Lung (tissue), 12 donors: ENCODE results near the gene RSPH6A. TPM values are rescaled to one million over a fixed set of nuclear protein-coding genes. Genes with fewer than 3 reads are reported as not detected.

ENCODE experiments used
- ATAC-seq: fragments of 200-7000 bp; cut with Tn5 transposase; one replicate; pipeline ENCODE4 v1.9.1; 2020; ENCODE audit warnings: moderate number of reproducible peaks; ENCODE audit not compliant: insufficient read depth, low FRiP score
- DNase-seq, 3 donors: peaks; one replicate each; pipeline ENCODE4 v3.0.0-alpha.2; 2013 to 2017
- H3K27ac ChIP-seq, 2 donors: one replicate each; pipeline ENCODE4 v1.5.1; 2013; ENCODE audit warnings: mild to moderate bottlenecking in 2 of 2, moderate library complexity in 2 of 2, control low read depth in 1 of 2, inconsistent platforms in 1 of 2, low read depth in 1 of 2, low read length in 1 of 2
- H3K27me3 ChIP-seq, 3 donors: one replicate each; pipeline ENCODE4 v1.5.1; 2013; ENCODE audit warnings: low read length in 2 of 3; ENCODE audit not compliant: control insufficient read depth in 3 of 3, insufficient read depth in 3 of 3
- H3K36me3 ChIP-seq, 4 donors: one replicate each; pipeline ENCODE4 v1.5.1; 2013; ENCODE audit warnings: low read length in 4 of 4, mild to moderate bottlenecking in 1 of 4, moderate library complexity in 1 of 4; ENCODE audit not compliant: control insufficient read depth in 4 of 4, insufficient read depth in 4 of 4
- H3K4me1 ChIP-seq, 5 donors: one replicate each; pipeline ENCODE4 v1.5.1; 2013; ENCODE audit warnings: low read length in 5 of 5, mild to moderate bottlenecking in 2 of 5, moderate library complexity in 1 of 5; ENCODE audit not compliant: control insufficient read depth in 5 of 5, insufficient read depth in 5 of 5
- H3K4me3 ChIP-seq: one replicate; pipeline ENCODE4 v1.5.1; 2013; ENCODE audit warnings: mild to moderate bottlenecking, control low read depth, moderate library complexity
- H3K9ac ChIP-seq, 2 donors: one replicate each; pipeline ENCODE4 v1.5.1; 2013; ENCODE audit warnings: low read length in 2 of 2, control low read depth in 1 of 2; ENCODE audit not compliant: insufficient read depth in 1 of 2
- H3K9me3 ChIP-seq, 4 donors: one replicate each; pipeline ENCODE4 v1.5.1; 2013; ENCODE audit warnings: low read length in 3 of 4, mild to moderate bottlenecking in 1 of 4, moderate library complexity in 1 of 4; ENCODE audit not compliant: control insufficient read depth in 4 of 4, insufficient read depth in 3 of 4
- WGBS, 2 donors: extraction: QIAGEN DNeasy Blood & Tissue Kit; methylation state at CpG; one replicate each; pipeline ENCODE4 v1.1.7; 2013; 5-methylcytosine and 5-hydroxymethylcytosine counted together
- polyA plus RNA-seq, 2 donors: library from polyadenylated mRNA; stranded (reverse); fragments of 200-250 nt; gene quantifications; one replicate each; pipeline ENCODE4 v1.2.1, GENCODE V29; 2013
- total RNA-seq, 2 donors: library from RNA; depleted of rRNA in 1 of 2; stranded (reverse); fragments of >200 nt in 1 of 2; gene quantifications; one replicate each; pipeline ENCODE4 v1.2.1, GENCODE V29; 2014 to 2021
- TF ChIP-seq, protein P1 (sequence below): IDR thresholded peaks from 2 replicates; pipeline ENCODE4 v1.5.1; 2012; ENCODE audit warnings: mild to moderate bottlenecking; ENCODE audit errors: control extremely low read depth, extremely low read depth
- donor health status: control.
- donor health status: control.
- donor health status: Bipolar disorder and iron deficiency.
- donor health status: healthy.
- donor health status: DM: yes; HTN: yes; CAD: no.

Gene RSPH6A
- total and polyA plus RNA-seq, 4 donors = 0.06 to 0.34 TPM; not detected in 2

DNA sequence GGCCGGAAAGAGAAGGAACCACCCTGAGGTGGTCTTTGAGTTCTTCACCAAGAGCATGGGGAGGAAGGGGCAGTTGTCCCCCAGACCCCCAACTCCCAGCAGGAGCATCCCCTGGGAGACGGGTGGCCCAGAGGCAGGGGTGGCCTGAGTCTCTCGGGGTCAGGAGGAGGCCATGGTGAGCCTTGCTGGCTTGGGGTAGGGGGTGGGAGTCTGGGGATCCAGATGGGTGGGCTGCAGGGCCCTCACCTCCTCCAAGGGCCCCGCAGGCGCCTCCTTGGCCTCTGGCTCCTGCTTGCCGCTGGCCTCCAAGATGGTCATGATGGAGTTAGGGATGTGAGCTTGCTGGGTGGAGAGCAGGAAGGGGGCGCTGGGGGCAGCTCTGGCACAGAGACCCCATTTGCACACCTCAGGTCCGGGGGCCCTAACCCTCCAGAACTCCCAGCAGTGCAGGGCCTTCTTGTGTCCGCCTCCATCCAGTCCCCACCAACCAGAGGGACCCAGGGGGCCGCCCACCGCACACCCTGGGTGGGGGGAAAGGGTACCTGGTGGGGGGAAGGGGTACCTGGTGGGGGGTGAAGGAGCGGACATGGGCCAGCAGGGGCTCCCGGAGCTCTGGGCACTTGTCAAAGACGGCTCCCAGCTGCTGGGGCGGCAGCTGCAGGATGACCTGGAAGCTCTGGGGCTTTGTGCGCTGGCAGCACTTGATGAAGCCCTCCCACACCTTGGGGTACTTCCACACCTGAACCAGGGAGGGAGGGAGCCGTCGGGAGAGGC is 1.3 kb upstream of the RSPH6A start:
- DNase-seq (no peak), ATAC-seq (no peak)
- Histone ChIP-seq H3K27ac (peak overlapping the region in 1 of 2 donors; percentile 33), H3K4me3 (no peak overlapping the region), H3K27me3 (no peaks in the 10 kb centered on the region), H3K4me1 (peaks cover 0 to 15% (median 0%) of the 10 kb centered on the region in 5 donors), H3K9me3 (no peaks in the 10 kb centered on the region), H3K9ac (no peak overlapping the region), H3K36me3 (peaks cover 0 to 26% (median 5%) of the 10 kb centered on the region in 4 donors)
- 78 to 79% methylated on average over 17 to 18 of the region's 18 CpGs for WGBS, 2 donors
- TF ChIP-seq, protein P1, sequence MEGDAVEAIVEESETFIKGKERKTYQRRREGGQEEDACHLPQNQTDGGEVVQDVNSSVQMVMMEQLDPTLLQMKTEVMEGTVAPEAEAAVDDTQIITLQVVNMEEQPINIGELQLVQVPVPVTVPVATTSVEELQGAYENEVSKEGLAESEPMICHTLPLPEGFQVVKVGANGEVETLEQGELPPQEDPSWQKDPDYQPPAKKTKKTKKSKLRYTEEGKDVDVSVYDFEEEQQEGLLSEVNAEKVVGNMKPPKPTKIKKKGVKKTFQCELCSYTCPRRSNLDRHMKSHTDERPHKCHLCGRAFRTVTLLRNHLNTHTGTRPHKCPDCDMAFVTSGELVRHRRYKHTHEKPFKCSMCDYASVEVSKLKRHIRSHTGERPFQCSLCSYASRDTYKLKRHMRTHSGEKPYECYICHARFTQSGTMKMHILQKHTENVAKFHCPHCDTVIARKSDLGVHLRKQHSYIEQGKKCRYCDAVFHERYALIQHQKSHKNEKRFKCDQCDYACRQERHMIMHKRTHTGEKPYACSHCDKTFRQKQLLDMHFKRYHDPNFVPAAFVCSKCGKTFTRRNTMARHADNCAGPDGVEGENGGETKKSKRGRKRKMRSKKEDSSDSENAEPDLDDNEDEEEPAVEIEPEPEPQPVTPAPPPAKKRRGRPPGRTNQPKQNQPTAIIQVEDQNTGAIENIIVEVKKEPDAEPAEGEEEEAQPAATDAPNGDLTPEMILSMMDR = no peak

- no peak overlapping the region for H3K27ac ChIP-seq
- 10 to 30% methylated on average over 41 to 44 of the region's 44 CpGs for WGBS, 2 donors
- peaks cover 0 to 15% (median under 1%) of the 10 kb centered on the region in 5 donors for H3K4me1 ChIP-seq
- TF ChIP-seq, protein P1 = no peak
- peaks cover 0 to 19% (median 4%) of the 10 kb centered on the region in 4 donors for H3K36me3 ChIP-seq
- peak overlapping the region; percentile 1 for H3K4me3 ChIP-seq
- no peak for ATAC-seq
- DNase-seq = peak; percentile 69 to 75 (median 74)
- H3K9me3 ChIP-seq = no peaks in the 10 kb centered on the region
- no peak overlapping the region for H3K9ac ChIP-seq
- no peaks in the 10 kb centered on the region for H3K27me3 ChIP-seq
Observed at GRCh38 chr19:45815481-45816216, 541 bp upstream of the RSPH6A start.

- ATAC-seq (no peak), DNase-seq (no peak)
- Histone ChIP-seq H3K27ac (no peak overlapping the region), H3K4me1 (peaks cover 0 to 15% (median 3%) of the 10 kb centered on the region in 5 donors), H3K9me3 (no peaks in the 10 kb centered on the region), H3K9ac (no peak overlapping the region), H3K4me3 (no peak overlapping the region), H3K36me3 (peaks cover 0 to 9% (median 0%) of the 10 kb centered on the region in 4 donors), H3K27me3 (no peaks in the 10 kb centered on the region)
- TF ChIP-seq, protein P1 = no peak
- 89 to 91% methylated on average over 12 of the region's 12 CpGs for WGBS, 2 donors
Observed at GRCh38 chr19:45814166-45814780, 835 bp downstream of the RSPH6A start.
